ENCODE results near the gene NFKBIE. TPM values are rescaled to one million over a fixed set of nuclear protein-coding genes. Genes with fewer than 3 reads are reported as not detected.
A peak's percentile ranks its signal among the peaks of the same experiment; 100 is the strongest.

The NFKBIE gene
- total RNA-seq, 4 donors from 2014 or later, result 5.1 to 16.9 (median 13.2) TPM

DNA sequence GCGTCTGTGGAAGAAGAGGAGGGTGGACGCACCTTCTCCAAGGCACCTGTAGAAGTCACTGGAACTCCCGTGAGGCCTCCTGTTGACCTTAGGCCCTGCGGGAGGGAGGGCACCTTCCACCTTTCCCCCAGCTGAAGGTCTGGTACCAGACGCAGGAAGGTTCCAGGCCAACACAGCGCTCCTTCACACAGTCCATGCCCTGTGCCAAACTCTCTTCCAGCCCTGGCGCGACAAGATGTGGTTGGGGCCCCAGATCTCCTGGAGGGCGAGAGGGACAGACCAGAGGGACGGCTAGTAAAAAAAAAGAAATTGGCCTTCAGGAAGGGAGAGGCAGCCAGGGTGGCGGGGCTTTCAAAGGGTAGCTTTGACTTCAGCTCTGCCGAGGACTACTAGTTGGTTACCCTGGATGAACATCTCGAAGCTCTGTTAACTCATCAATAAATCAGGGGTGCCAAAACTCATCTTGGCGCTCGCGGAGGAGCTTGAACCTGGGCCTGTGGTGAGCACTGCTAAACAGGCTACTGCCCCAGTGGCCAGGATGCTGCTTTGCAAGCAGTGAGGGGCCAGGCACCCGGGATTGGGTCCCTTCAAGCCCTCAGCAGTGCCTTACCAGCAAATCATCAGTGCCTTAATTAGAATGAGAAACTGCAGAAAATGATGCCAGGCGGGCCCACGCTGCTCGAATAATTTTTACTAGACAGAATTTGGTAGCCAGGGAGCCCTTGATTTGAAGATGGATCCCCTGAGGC, 32.9 kb upstream of the NFKBIE start:
- WGBS, 2 donors, result 36 to 39% methylated on average over 20 of the region's 20 CpGs
- Histone ChIP-seq H3K9me3 (no peaks in the 10 kb centered on the region), H3K4me1 (peaks cover 6 to 12% of the 10 kb centered on the region in 2 donors), H3K4me3 (replicated peaks in 1 of 3) (no peak overlapping the region), H3K36me3 (peaks cover 17 to 23% of the 10 kb centered on the region in 2 donors), H3K27ac (no peak overlapping the region), H3K27me3 (peaks cover 17% of the 10 kb centered on the region)
- no peak for DNase-seq
- intact Hi-C loops (cut with DNase I), result no loop called here
- TF ChIP-seq POLR2A (IDR thresholded peaks at IDR 0.05), result no peak
- TF ChIP-seq, protein P1, sequence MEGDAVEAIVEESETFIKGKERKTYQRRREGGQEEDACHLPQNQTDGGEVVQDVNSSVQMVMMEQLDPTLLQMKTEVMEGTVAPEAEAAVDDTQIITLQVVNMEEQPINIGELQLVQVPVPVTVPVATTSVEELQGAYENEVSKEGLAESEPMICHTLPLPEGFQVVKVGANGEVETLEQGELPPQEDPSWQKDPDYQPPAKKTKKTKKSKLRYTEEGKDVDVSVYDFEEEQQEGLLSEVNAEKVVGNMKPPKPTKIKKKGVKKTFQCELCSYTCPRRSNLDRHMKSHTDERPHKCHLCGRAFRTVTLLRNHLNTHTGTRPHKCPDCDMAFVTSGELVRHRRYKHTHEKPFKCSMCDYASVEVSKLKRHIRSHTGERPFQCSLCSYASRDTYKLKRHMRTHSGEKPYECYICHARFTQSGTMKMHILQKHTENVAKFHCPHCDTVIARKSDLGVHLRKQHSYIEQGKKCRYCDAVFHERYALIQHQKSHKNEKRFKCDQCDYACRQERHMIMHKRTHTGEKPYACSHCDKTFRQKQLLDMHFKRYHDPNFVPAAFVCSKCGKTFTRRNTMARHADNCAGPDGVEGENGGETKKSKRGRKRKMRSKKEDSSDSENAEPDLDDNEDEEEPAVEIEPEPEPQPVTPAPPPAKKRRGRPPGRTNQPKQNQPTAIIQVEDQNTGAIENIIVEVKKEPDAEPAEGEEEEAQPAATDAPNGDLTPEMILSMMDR (IDR thresholded peaks at IDR 0.05), result no peak

GRCh38 chr6:44297063-44298038, 32.0 kb upstream of the NFKBIE start:
- peak in 1 of 2 donors; percentile 17 for DNase-seq
- Histone ChIP-seq H3K4me1 (peaks cover 6 to 12% of the 10 kb centered on the region in 2 donors), H3K27me3 (peaks cover 17% of the 10 kb centered on the region), H3K9me3 (no peaks in the 10 kb centered on the region), H3K27ac (no peak overlapping the region), H3K4me3 (replicated peaks in 1 of 3) (peak overlapping the region in 1 of 3 donors; percentile 10), H3K36me3 (peaks cover 11 to 16% of the 10 kb centered on the region in 2 donors)
- intact Hi-C loops (cut with DNase I), result no loop called here
- TF ChIP-seq, protein P1 (IDR thresholded peaks at IDR 0.05), result no peak
- no peak for TF ChIP-seq POLR2A (IDR thresholded peaks at IDR 0.05)
- WGBS, 2 donors, result 2 to 4% methylated on average over 10 to 39 of the region's 86 CpGs

- no peak for DNase-seq
- no peaks in the 10 kb centered on the region for H3K9me3 ChIP-seq
- peaks cover 0 to under 1% of the 10 kb centered on the region in 2 donors for H3K36me3 ChIP-seq
- peaks cover 17% of the 10 kb centered on the region for H3K27me3 ChIP-seq
- 64 to 67% methylated on average over 6 to 7 of the region's 7 CpGs for WGBS, 2 donors
- peaks cover 6 to 12% of the 10 kb centered on the region in 2 donors for H3K4me1 ChIP-seq
- intact Hi-C loops (cut with DNase I), result no loop called here
- no peak overlapping the region for H3K4me3 ChIP-seq (replicated peaks in 1 of 3)
- no peak for TF ChIP-seq POLR2A (IDR thresholded peaks at IDR 0.05)
- TF ChIP-seq, protein P1 (IDR thresholded peaks at IDR 0.05), result no peak
- H3K27ac ChIP-seq, result no peak overlapping the region
Measured at GRCh38 chr6:44294832-44295791, 29.8 kb upstream of the NFKBIE start.

DNA sequence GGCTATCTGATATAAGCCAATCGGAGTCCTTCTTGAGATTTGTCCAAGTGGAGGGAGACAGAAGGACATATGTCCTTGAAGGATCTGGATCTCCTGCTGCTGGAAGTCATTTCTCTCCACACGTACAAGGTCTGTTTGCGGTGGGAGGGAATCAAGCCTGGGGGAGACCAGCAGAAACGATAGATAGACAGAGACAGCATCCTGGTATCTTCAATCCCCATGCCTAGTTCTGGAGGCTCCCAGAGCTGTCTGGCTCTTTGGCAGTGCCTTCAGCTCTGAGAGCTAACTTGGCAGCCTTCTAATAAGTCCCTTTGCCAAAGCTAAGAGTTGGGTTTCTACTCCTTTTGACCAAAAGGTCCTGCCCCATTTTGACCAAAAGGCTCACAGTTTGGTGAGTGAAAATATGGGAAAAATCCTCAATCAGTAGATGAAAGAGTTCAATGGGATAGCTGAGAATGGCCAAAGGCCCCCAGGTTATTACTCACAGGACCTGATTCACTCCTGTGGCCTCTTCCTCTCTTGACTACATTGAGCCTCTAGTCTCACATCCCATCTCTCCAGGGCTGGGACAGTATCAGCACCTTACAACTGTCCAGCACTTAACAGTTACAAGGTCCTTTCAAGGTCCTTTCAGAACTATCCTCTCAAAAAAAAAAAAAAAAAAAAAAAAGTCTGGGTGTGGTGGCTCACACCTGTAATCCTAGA, 27.5 kb upstream of the NFKBIE start:
- Histone ChIP-seq H3K4me3 (replicated peaks in 1 of 3) (no peak overlapping the region), H3K4me1 (peaks cover 6 to 10% of the 10 kb centered on the region in 2 donors), H3K9me3 (no peaks in the 10 kb centered on the region), H3K27ac (no peak overlapping the region), H3K27me3 (peaks cover 17% of the 10 kb centered on the region), H3K36me3 (no peaks in the 10 kb centered on the region)
- TF ChIP-seq, protein P1 (IDR thresholded peaks at IDR 0.05), result no peak
- no peak for TF ChIP-seq POLR2A (IDR thresholded peaks at IDR 0.05)
- WGBS, 2 donors, result 80 to 89% methylated on average over 4 of the region's 4 CpGs
- intact Hi-C loops (cut with DNase I), result no loop called here
- DNase-seq, result no peak

All from thyroid gland (tissue), 4 donors.